ENCODE measurements around the gene MAP3K3. TPM values are rescaled to one million over a fixed set of nuclear protein-coding genes. Genes with fewer than 3 reads are reported as not detected.

The MAP3K3 gene
- total and polyA plus RNA-seq, 2 experiments from 2014 or later: 6.1 to 24.6 TPM

DNA sequence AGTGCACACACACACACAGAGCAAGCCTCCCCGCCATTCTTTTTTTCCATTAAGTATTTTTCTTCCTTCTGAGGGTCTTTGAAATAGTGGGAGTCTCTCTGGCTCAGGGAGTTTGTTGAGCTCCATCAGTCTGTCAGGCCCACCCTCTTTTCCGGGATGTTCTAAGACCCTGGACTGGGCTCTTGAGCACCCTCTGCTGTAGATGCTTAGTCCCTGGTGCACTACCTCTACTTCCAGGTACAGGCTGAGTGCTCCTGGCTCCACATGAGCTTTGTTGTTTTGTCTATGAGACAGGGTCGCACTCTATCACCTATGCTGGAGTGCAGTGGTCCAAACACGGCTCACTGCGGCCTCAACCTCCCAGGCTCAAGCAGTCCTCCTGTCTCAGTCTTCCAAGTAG is 57.0 kb downstream of the MAP3K3 start:
- peak; percentile 82 for ATAC-seq

DNA sequence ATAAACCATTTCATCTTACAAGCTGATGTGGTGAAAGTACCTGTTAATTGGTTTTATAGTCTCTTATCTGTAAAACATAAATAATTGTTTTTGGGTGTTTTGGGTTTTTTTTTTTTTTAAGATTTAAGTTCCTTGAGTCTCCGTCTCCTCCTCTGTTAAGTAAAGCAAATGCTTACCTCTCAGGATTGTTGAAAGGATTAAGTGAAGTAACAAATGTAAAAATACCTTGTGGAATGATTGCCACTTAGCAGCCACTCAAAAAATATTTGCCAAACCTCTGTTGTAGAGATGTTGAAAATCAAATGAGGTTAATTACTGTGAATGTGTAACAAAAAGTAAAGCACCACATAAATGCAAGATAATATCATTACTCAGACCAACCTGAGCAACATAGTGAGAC is 58.5 kb downstream of the MAP3K3 start:
- Histone ChIP-seq H3K79me2 (replicated peaks; ENCODE audit: insufficient read depth) (no peaks in the 10 kb centered on the region), H3K27me3 (ENCODE audit: insufficient read depth) (no peaks in the 10 kb centered on the region), H3K4me1 (ENCODE audit: insufficient read depth) (peaks cover 9% of the 10 kb centered on the region), H3F3A (replicated peaks; ENCODE audit: low read depth) (0 out of 2 replicates have a peak, but pooled peaks cover 3% of the 10 kb centered on the region), H3K4me3 (no peak overlapping the region), H3K27ac (ENCODE audit: low read depth) (no peak overlapping the region), H3K9me2 (ENCODE audit: insufficient read depth) (no peaks in the 10 kb centered on the region), H3K4me2 (no peak overlapping the region), H2AFZ (no peak overlapping the region), H3K36me3 (ENCODE audit: insufficient read depth) (peaks cover under 1% of the 10 kb centered on the region; the same call in 1 of the 2 replicates), H4K20me1 (replicated peaks; ENCODE audit: insufficient read depth) (no peaks in the 10 kb centered on the region; the same call in none of the 2 replicates)
- DNase-seq (ENCODE audit: low spot score): no peak
- Mint-ChIP-seq H3K36me3 (ENCODE audit: low read depth) (peaks cover 2% of the 10 kb centered on the region; the same call in 2 of the 3 replicates), H3K4me3 (no peak overlapping the region), H3K4me1 (peaks cover 16% of the 10 kb centered on the region; the same call in 2 of the 3 replicates), H3K27ac (no peak overlapping the region), H3K9me3 (no peaks in the 10 kb centered on the region), H3K27me3 (ENCODE audit: insufficient read depth, low read depth, poor library complexity) (no peaks in the 10 kb centered on the region)
- ATAC-seq: no peak
- TF ChIP-seq POLR2AphosphoS5 (IDR thresholded peaks at IDR 0.05; ENCODE audit: low read depth) (no peak), ZNF331 (CRISPR knock-in tag; IDR thresholded peaks at IDR 0.05; ENCODE audit: low read depth) (no peak), ZNF114 (CRISPR knock-in tag; IDR thresholded peaks at IDR 0.05) (no peak), EZH2 (IDR thresholded peaks at IDR 0.05; ENCODE audit: low read depth, unreplicated experiment) (no peak), EZH2phosphoT487 (IDR thresholded peaks at IDR 0.05; ENCODE audit: unreplicated experiment) (no peak), JUNB (IDR thresholded peaks at IDR 0.05; ENCODE audit: unreplicated experiment) (no peak)
- TF ChIP-seq, protein P1, sequence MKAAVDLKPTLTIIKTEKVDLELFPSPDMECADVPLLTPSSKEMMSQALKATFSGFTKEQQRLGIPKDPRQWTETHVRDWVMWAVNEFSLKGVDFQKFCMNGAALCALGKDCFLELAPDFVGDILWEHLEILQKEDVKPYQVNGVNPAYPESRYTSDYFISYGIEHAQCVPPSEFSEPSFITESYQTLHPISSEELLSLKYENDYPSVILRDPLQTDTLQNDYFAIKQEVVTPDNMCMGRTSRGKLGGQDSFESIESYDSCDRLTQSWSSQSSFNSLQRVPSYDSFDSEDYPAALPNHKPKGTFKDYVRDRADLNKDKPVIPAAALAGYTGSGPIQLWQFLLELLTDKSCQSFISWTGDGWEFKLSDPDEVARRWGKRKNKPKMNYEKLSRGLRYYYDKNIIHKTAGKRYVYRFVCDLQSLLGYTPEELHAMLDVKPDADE (IDR thresholded peaks at IDR 0.05): no peak
- TF ChIP-seq, protein P2, sequence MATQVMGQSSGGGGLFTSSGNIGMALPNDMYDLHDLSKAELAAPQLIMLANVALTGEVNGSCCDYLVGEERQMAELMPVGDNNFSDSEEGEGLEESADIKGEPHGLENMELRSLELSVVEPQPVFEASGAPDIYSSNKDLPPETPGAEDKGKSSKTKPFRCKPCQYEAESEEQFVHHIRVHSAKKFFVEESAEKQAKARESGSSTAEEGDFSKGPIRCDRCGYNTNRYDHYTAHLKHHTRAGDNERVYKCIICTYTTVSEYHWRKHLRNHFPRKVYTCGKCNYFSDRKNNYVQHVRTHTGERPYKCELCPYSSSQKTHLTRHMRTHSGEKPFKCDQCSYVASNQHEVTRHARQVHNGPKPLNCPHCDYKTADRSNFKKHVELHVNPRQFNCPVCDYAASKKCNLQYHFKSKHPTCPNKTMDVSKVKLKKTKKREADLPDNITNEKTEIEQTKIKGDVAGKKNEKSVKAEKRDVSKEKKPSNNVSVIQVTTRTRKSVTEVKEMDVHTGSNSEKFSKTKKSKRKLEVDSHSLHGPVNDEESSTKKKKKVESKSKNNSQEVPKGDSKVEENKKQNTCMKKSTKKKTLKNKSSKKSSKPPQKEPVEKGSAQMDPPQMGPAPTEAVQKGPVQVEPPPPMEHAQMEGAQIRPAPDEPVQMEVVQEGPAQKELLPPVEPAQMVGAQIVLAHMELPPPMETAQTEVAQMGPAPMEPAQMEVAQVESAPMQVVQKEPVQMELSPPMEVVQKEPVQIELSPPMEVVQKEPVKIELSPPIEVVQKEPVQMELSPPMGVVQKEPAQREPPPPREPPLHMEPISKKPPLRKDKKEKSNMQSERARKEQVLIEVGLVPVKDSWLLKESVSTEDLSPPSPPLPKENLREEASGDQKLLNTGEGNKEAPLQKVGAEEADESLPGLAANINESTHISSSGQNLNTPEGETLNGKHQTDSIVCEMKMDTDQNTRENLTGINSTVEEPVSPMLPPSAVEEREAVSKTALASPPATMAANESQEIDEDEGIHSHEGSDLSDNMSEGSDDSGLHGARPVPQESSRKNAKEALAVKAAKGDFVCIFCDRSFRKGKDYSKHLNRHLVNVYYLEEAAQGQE (IDR thresholded peaks at IDR 0.05; ENCODE audit: unreplicated experiment): no peak

More for the DNA sequence above, 57.0 kb downstream of the MAP3K3 start:
- Mint-ChIP-seq H3K4me1 (peaks cover 30% of the 10 kb centered on the region), H3K27me3 (ENCODE audit: insufficient read depth, low read depth, poor library complexity) (no peaks in the 10 kb centered on the region), H3K9me3 (no peaks in the 10 kb centered on the region), H3K4me3 (no peak overlapping the region), H3K36me3 (ENCODE audit: low read depth) (peaks cover 2% of the 10 kb centered on the region; the same call in 2 of the 3 replicates), H3K27ac (no peak overlapping the region)
- Histone ChIP-seq H3K27me3 (ENCODE audit: insufficient read depth) (no peaks in the 10 kb centered on the region), H3K27ac (ENCODE audit: low read depth) (no peak overlapping the region), H4K20me1 (replicated peaks; ENCODE audit: insufficient read depth) (no peaks in the 10 kb centered on the region; the same call in 1 of the 2 replicates), H3K4me3 (no peak overlapping the region), H3K79me2 (replicated peaks; ENCODE audit: insufficient read depth) (no peaks in the 10 kb centered on the region), H3K36me3 (ENCODE audit: insufficient read depth) (no peaks in the 10 kb centered on the region), H3K4me1 (ENCODE audit: insufficient read depth) (peaks cover 23% of the 10 kb centered on the region), H3K4me2 (no peak overlapping the region), H3F3A (replicated peaks; ENCODE audit: low read depth) (0 out of 2 replicates have a peak, but pooled peaks cover 3% of the 10 kb centered on the region), H3K9me2 (ENCODE audit: insufficient read depth) (no peaks in the 10 kb centered on the region), H2AFZ (no peak overlapping the region)
- peak; percentile 60 for DNase-seq (ENCODE audit: low spot score)
- TF ChIP-seq ZNF114 (CRISPR knock-in tag; IDR thresholded peaks at IDR 0.05): no peak
- TF ChIP-seq, protein P3, sequence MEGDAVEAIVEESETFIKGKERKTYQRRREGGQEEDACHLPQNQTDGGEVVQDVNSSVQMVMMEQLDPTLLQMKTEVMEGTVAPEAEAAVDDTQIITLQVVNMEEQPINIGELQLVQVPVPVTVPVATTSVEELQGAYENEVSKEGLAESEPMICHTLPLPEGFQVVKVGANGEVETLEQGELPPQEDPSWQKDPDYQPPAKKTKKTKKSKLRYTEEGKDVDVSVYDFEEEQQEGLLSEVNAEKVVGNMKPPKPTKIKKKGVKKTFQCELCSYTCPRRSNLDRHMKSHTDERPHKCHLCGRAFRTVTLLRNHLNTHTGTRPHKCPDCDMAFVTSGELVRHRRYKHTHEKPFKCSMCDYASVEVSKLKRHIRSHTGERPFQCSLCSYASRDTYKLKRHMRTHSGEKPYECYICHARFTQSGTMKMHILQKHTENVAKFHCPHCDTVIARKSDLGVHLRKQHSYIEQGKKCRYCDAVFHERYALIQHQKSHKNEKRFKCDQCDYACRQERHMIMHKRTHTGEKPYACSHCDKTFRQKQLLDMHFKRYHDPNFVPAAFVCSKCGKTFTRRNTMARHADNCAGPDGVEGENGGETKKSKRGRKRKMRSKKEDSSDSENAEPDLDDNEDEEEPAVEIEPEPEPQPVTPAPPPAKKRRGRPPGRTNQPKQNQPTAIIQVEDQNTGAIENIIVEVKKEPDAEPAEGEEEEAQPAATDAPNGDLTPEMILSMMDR (conservative IDR thresholded peaks at IDR 0.05; ENCODE audit: low read depth in 2 of 2): peak; percentile 44 to 71; a peak in 3 of 4 replicates
